DND-41 (cell line): ENCODE results near the gene USP24.

ENCODE experiments used
- ATAC-seq: fragments of 200-7000 bp; cut with Tn5 transposase; 3 replicates; pipeline ENCODE4 v1.9.1; 2021; ENCODE audit warnings: low read depth; ENCODE audit not compliant: insufficient read depth
- DNase-seq: peaks from one replicate; pipeline ENCODE4 v3.0.0-alpha.2; 2020
- H2AFZ ChIP-seq: 2 replicates; pipeline ENCODE4 v1.6.0; 2012; ENCODE audit warnings: low read depth, low read length
- H3K27ac ChIP-seq: 2 replicates; pipeline ENCODE4 v1.5.1; 2012; ENCODE audit warnings: low read length, inconsistent platforms
- H3K27me3 ChIP-seq: fragments of 200-600 bp; sonication (generic); 2 replicates; pipeline ENCODE4 v1.6.0; 2012; ENCODE audit warnings: low read length, mild to moderate bottlenecking, inconsistent platforms; ENCODE audit not compliant: insufficient read depth, poor library complexity
- H3K36me3 ChIP-seq: 2 replicates; pipeline ENCODE4 v1.5.1; 2012; ENCODE audit warnings: low read length, inconsistent platforms; ENCODE audit not compliant: insufficient read depth
- H3K4me1 ChIP-seq: 2 replicates; pipeline ENCODE4 v1.5.1; 2012; ENCODE audit warnings: mild to moderate bottlenecking, low read length; ENCODE audit not compliant: insufficient read depth
- H3K4me2 ChIP-seq: 2 replicates; pipeline ENCODE4 v1.6.0; 2012; ENCODE audit warnings: mild to moderate bottlenecking, moderate library complexity, low read length, inconsistent platforms; ENCODE audit not compliant: insufficient read depth
- H3K4me3 ChIP-seq, 2 experiments: fragments of 200-600 bp in 1 of 2; shearing (Covaris generic) in 1 of 2; 2 replicates each; pipeline ENCODE4 v1.5.1; 2012 to 2016; ENCODE audit warnings: inconsistent platforms in 2 of 2, low read length in 2 of 2, mild to moderate bottlenecking in 2 of 2, low read depth in 1 of 2, moderate library complexity in 1 of 2
- H3K79me2 ChIP-seq: 2 replicates; pipeline ENCODE4 v1.6.0; 2012; ENCODE audit warnings: low read length, inconsistent platforms; ENCODE audit not compliant: insufficient read depth
- H3K9ac ChIP-seq: 2 replicates; pipeline ENCODE4 v1.6.0; 2012; ENCODE audit warnings: low read depth, mild to moderate bottlenecking, inconsistent platforms, low read length, moderate library complexity
- H3K9me3 ChIP-seq: 2 replicates; pipeline ENCODE4 v1.5.1; 2012; ENCODE audit warnings: low read length, moderate library complexity, mild to moderate bottlenecking, inconsistent platforms; ENCODE audit not compliant: insufficient read depth, severe bottlenecking
- H4K20me1 ChIP-seq: 2 replicates; pipeline ENCODE4 v1.6.0; 2012; ENCODE audit warnings: low read length; ENCODE audit not compliant: insufficient read depth
- EZH2 ChIP-seq: IDR thresholded peaks from 3 replicates; pipeline ENCODE4 v1.6.1; 2012; ENCODE audit warnings: borderline replicate concordance, low read depth, mild to moderate bottlenecking, moderate library complexity, low read length, inconsistent platforms; ENCODE audit not compliant: severe bottlenecking
- TF ChIP-seq, protein P1 (sequence below): IDR thresholded peaks from 2 replicates; pipeline ENCODE4 v1.5.1; 2012; ENCODE audit warnings: borderline replicate concordance, low read length, moderate library complexity, mild to moderate bottlenecking; ENCODE audit not compliant: poor library complexity, severe bottlenecking; ENCODE audit errors: extremely low read depth

Gene USP24

DNA sequence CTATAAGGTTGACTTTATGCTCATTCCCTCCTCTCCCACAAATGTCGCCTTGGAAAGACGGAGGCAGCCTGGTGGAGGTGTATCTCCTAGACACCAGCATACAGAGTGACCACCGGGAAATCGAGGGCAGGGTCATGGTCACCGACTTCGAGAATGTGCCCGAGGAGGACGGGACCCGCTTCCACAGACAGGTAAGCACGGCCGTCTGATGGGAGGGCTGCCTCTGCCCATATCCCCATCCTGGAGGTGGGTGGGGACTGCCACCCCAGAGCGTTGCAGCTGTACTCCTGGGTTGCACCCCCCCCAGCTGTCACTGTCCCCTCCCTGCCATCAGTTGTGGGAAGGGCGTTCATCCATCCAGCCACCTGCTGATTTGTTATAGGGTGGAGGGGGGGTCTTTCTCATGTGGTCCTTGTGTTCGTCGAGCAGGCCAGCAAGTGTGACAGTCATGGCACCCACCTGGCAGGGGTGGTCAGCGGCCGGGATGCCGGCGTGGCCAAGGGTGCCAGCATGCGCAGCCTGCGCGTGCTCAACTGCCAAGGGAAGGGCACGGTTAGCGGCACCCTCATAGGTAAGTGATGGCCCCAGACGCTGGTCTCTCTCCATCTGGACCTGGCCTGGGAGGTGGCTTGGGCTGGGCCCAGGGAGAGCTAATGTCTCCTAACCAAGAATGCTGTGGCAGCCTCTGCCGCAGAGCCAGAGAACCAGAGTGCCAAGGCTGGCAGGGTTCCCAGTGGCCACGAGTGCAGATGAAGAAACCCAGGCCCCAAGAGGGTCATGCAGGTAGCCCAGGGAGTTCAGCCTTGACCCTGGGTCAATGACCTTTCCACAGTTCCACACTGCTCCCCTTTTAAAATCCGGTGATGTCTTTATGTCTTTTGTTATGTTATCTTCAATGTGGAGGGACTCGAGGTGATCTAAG lies 162.7 kb downstream of the USP24 start:
- H3K4me2 ChIP-seq: no peak overlapping the region
- ATAC-seq (no peak), DNase-seq (no peak)
- no peak overlapping the region for H3K4me3 ChIP-seq
- H3K9ac ChIP-seq: no peak overlapping the region
- H3K27ac ChIP-seq: no peak overlapping the region
- H3K36me3 ChIP-seq: no peaks in the 10 kb centered on the region
- TF ChIP-seq EZH2: no peak
- TF ChIP-seq, protein P1, sequence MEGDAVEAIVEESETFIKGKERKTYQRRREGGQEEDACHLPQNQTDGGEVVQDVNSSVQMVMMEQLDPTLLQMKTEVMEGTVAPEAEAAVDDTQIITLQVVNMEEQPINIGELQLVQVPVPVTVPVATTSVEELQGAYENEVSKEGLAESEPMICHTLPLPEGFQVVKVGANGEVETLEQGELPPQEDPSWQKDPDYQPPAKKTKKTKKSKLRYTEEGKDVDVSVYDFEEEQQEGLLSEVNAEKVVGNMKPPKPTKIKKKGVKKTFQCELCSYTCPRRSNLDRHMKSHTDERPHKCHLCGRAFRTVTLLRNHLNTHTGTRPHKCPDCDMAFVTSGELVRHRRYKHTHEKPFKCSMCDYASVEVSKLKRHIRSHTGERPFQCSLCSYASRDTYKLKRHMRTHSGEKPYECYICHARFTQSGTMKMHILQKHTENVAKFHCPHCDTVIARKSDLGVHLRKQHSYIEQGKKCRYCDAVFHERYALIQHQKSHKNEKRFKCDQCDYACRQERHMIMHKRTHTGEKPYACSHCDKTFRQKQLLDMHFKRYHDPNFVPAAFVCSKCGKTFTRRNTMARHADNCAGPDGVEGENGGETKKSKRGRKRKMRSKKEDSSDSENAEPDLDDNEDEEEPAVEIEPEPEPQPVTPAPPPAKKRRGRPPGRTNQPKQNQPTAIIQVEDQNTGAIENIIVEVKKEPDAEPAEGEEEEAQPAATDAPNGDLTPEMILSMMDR: no peak
- no peaks in the 10 kb centered on the region for H3K4me1 ChIP-seq
- H3K79me2 ChIP-seq: no peaks in the 10 kb centered on the region
- no peaks in the 10 kb centered on the region for H4K20me1 ChIP-seq
- no peaks in the 10 kb centered on the region for H3K27me3 ChIP-seq
- H3K9me3 ChIP-seq: no peaks in the 10 kb centered on the region
- no peak overlapping the region for H2AFZ ChIP-seq

DNA sequence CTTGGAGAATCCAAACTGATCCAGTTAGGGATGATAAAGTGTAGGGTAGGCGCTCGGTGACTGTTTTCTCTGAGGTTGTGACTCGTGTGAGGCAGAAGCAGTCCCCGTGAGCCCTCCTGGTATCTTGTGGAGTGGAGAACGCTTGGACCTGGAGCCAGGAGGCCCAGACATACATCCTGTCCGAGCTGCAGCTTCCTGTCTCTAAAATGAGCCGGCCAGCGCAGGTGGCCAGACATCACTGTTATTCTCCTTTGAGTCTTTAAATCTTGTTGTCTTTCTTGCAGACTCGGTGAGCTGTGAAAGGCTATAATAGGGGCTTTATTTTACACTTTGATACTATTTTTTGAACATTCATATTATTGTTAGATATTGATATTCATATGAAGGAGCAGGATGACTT lies 163.5 kb downstream of the USP24 start:
- H3K36me3 ChIP-seq: no peaks in the 10 kb centered on the region
- H3K79me2 ChIP-seq: no peaks in the 10 kb centered on the region
- DNase-seq (no peak), ATAC-seq (no peak)
- no peaks in the 10 kb centered on the region for H3K9me3 ChIP-seq
- H3K4me2 ChIP-seq: no peak overlapping the region
- no peak overlapping the region for H3K27ac ChIP-seq
- no peak overlapping the region for H3K4me3 ChIP-seq
- H4K20me1 ChIP-seq: no peaks in the 10 kb centered on the region
- no peak overlapping the region for H3K9ac ChIP-seq
- no peaks in the 10 kb centered on the region for H3K4me1 ChIP-seq
- TF ChIP-seq, protein P1: no peak
- no peak for TF ChIP-seq EZH2
- no peak overlapping the region for H2AFZ ChIP-seq
- no peaks in the 10 kb centered on the region for H3K27me3 ChIP-seq

DNA sequence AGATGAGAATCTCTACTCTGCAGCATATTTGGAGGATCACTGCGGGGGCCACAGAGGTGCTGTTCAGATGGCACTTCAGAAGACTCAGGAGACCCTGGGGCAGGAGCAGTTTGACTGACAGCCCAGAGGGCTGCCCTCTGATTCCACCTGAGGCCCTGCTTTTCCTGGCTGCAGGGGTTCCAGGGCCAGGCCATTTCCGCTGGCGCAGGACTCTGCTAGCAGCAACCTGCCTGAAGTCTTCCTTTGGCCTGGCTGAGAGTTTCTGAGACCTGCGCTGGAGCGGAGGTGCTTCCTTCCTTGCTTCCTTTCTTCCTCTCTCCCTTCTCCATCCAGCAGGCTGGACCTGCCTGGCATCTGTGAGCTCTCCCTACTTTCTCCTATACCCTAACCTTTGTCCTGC lies 164.0 kb downstream of the USP24 start:
- Histone ChIP-seq H4K20me1 (no peaks in the 10 kb centered on the region), H3K4me3 (no peak overlapping the region), H3K27ac (no peak overlapping the region), H2AFZ (no peak overlapping the region), H3K4me1 (no peaks in the 10 kb centered on the region), H3K27me3 (no peaks in the 10 kb centered on the region), H3K4me2 (no peak overlapping the region), H3K36me3 (no peaks in the 10 kb centered on the region), H3K9ac (no peak overlapping the region), H3K79me2 (no peaks in the 10 kb centered on the region), H3K9me3 (no peaks in the 10 kb centered on the region)
- TF ChIP-seq EZH2: no peak
- TF ChIP-seq, protein P1: no peak
- DNase-seq: no peak
- ATAC-seq: no peak
